ENCODE results near the gene OGFOD1.

OGFOD1 gene

DNA sequence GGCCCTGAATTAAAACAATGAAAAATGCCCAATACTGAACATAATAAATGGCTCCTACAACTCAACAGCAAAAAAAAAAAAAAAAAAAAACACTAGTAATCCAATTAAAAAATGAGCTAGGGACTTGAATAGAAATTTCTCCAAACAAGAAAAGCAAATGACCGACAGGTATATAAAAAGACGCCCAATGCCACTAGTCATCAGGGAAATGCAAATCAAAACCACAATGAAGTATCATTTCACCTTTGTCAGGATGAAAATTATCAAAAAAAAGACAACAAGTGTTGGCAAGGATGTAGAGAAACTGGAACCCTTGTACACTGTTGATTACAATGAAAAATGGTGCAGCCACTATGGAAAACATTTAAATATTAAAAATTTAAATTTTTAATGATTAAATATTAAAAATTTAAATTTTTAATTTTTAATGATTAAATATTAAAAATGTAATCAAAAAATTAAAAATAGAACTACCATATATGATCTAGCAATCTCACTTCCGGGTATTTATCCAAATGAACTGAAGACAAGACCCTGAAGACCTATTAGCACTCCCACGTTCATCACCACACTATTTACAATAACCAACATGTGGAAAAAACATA lies 40.4 kb downstream of the OGFOD1 start:
- TF ChIP-seq POU2F2 (IDR thresholded peaks at IDR 0.05; ENCODE audit: low read depth, low read length) (no peak), TAF1 (IDR thresholded peaks at IDR 0.05; ENCODE audit: low read depth, low read length) (no peak), POLR2A (IDR thresholded peaks at IDR 0.05; ENCODE audit: low read depth, low read length) (no peak), SPI1 (IDR thresholded peaks at IDR 0.05; ENCODE audit: low read depth, low read length) (no peak), POLR2AphosphoS5 (IDR thresholded peaks at IDR 0.05; ENCODE audit: low read depth, low read length) (no peak), PAX5 (IDR thresholded peaks at IDR 0.05; ENCODE audit: insufficient read depth, low read length, severe bottlenecking) (no peak)
- DNase-seq (ENCODE audit: insufficient read length, low spot score) (no peak), FAIRE-seq (no peak)

DNA sequence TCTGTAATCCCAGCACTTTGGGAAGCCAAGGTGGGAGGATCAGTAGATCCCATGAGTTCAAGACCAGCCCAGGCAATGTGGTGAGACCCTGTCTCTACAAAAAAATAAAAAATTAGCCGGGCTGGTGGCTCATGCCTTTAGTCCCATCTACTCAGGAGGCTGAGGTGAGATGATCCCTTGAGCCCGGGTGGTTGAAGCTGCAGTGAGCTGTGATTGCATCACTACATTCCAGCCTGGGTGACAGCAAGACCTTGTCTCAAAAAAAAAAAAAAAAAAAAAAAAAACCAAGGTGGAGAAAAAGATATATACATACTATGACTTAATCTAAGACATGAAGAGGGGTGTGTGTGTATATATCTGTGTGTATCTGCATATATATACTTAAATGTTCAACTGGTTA lies 41.8 kb downstream of the OGFOD1 start:
- no peak for TF ChIP-seq TAF1 (IDR thresholded peaks at IDR 0.05; ENCODE audit: low read depth, low read length)
- TF ChIP-seq POLR2A (IDR thresholded peaks at IDR 0.05; ENCODE audit: low read depth, low read length), result no peak
- no peak for TF ChIP-seq POLR2AphosphoS5 (IDR thresholded peaks at IDR 0.05; ENCODE audit: low read depth, low read length)
- no peak for TF ChIP-seq POU2F2 (IDR thresholded peaks at IDR 0.05; ENCODE audit: low read depth, low read length)
- no peak for TF ChIP-seq PAX5 (IDR thresholded peaks at IDR 0.05; ENCODE audit: insufficient read depth, low read length, severe bottlenecking)
- TF ChIP-seq SPI1 (IDR thresholded peaks at IDR 0.05; ENCODE audit: low read depth, low read length), result no peak
- DNase-seq (ENCODE audit: insufficient read length, low spot score) (no peak), FAIRE-seq (no peak)

GRCh38 chr16:56493815-56494214 lies 42.5 kb downstream of the OGFOD1 start:
- DNase-seq (ENCODE audit: insufficient read length, low spot score) (no peak), FAIRE-seq (no peak)
- TF ChIP-seq SPI1 (IDR thresholded peaks at IDR 0.05; ENCODE audit: low read depth, low read length), result no peak
- TF ChIP-seq POU2F2 (IDR thresholded peaks at IDR 0.05; ENCODE audit: low read depth, low read length), result no peak
- TF ChIP-seq PAX5 (IDR thresholded peaks at IDR 0.05; ENCODE audit: insufficient read depth, low read length, severe bottlenecking), result no peak
- TF ChIP-seq TAF1 (IDR thresholded peaks at IDR 0.05; ENCODE audit: low read depth, low read length), result no peak

- FAIRE-seq (no peak), DNase-seq (ENCODE audit: insufficient read length, low spot score) (no peak)
- TF ChIP-seq SPI1 (IDR thresholded peaks at IDR 0.05; ENCODE audit: low read depth, low read length), result no peak
- no peak for TF ChIP-seq TAF1 (IDR thresholded peaks at IDR 0.05; ENCODE audit: low read depth, low read length)
- TF ChIP-seq PAX5 (IDR thresholded peaks at IDR 0.05; ENCODE audit: insufficient read depth, low read length, severe bottlenecking), result no peak
- TF ChIP-seq POU2F2 (IDR thresholded peaks at IDR 0.05; ENCODE audit: low read depth, low read length), result no peak
- TF ChIP-seq POLR2A (IDR thresholded peaks at IDR 0.05; ENCODE audit: low read depth, low read length), result no peak
- TF ChIP-seq POLR2AphosphoS5 (IDR thresholded peaks at IDR 0.05; ENCODE audit: low read depth, low read length), result no peak
Observed at GRCh38 chr16:56505181-56505580, 53.8 kb downstream of the OGFOD1 start.

GRCh38 chr16:56506941-56507340 lies 55.6 kb downstream of the OGFOD1 start:
- FAIRE-seq, result no peak
- TF ChIP-seq TAF1 (IDR thresholded peaks at IDR 0.05; ENCODE audit: low read depth, low read length) (no peak), POLR2AphosphoS5 (IDR thresholded peaks at IDR 0.05; ENCODE audit: low read depth, low read length) (no peak), SPI1 (IDR thresholded peaks at IDR 0.05; ENCODE audit: low read depth, low read length) (no peak), POU2F2 (IDR thresholded peaks at IDR 0.05; ENCODE audit: low read depth, low read length) (no peak), PAX5 (IDR thresholded peaks at IDR 0.05; ENCODE audit: insufficient read depth, low read length, severe bottlenecking) (no peak), POLR2A (IDR thresholded peaks at IDR 0.05; ENCODE audit: low read depth, low read length) (no peak)
- DNase-seq (ENCODE audit: insufficient read length, low spot score), result no peak

DNA sequence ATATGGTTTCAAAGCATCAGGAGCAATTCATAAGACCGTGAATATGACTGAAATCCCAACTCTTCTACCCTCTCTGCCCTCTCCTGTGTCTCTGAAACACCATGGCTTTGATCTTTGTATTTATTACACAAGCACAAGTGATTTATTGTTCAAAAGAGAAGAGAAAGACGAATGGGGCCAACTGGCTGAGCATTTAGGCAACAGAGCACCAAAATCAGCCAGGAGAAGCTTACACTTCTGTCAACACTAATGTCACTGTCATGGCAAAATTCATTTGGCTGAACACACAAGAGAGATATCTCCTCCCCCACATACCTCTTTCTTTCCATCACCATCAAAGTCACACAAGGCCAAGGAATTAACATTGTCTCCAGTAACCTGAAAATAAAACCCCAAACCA lies 59.2 kb downstream of the OGFOD1 start:
- no peak for FAIRE-seq
- TF ChIP-seq PAX5 (IDR thresholded peaks at IDR 0.05; ENCODE audit: insufficient read depth, low read length, severe bottlenecking), result no peak
- TF ChIP-seq POLR2AphosphoS5 (IDR thresholded peaks at IDR 0.05; ENCODE audit: low read depth, low read length), result no peak
- no peak for TF ChIP-seq SPI1 (IDR thresholded peaks at IDR 0.05; ENCODE audit: low read depth, low read length)
- TF ChIP-seq POU2F2 (IDR thresholded peaks at IDR 0.05; ENCODE audit: low read depth, low read length), result no peak
- no peak for TF ChIP-seq TAF1 (IDR thresholded peaks at IDR 0.05; ENCODE audit: low read depth, low read length)
- TF ChIP-seq POLR2A (IDR thresholded peaks at IDR 0.05; ENCODE audit: low read depth, low read length), result no peak

GRCh38 chr16:56512025-56512424 lies 60.7 kb downstream of the OGFOD1 start:
- no peak for TF ChIP-seq POU2F2 (IDR thresholded peaks at IDR 0.05; ENCODE audit: low read depth, low read length)
- DNase-seq (ENCODE audit: insufficient read length, low spot score), result no peak
- no peak for FAIRE-seq

More for the DNA sequence above, 59.2 kb downstream of the OGFOD1 start:
- no peak for DNase-seq (ENCODE audit: insufficient read length, low spot score)

- FAIRE-seq (no peak), DNase-seq (ENCODE audit: insufficient read length, low spot score) (no peak)
- TF ChIP-seq TAF1 (IDR thresholded peaks at IDR 0.05; ENCODE audit: low read depth, low read length) (no peak), PAX5 (IDR thresholded peaks at IDR 0.05; ENCODE audit: insufficient read depth, low read length, severe bottlenecking) (no peak), SPI1 (IDR thresholded peaks at IDR 0.05; ENCODE audit: low read depth, low read length) (no peak), POLR2AphosphoS5 (IDR thresholded peaks at IDR 0.05; ENCODE audit: low read depth, low read length) (no peak), POLR2A (IDR thresholded peaks at IDR 0.05; ENCODE audit: low read depth, low read length) (no peak), POU2F2 (IDR thresholded peaks at IDR 0.05; ENCODE audit: low read depth, low read length) (no peak)
Observed at GRCh38 chr16:56513091-56513490, 61.7 kb downstream of the OGFOD1 start.

- DNase-seq (ENCODE audit: insufficient read length, low spot score), result peak; percentile 5
- FAIRE-seq, result peak; percentile 20
Observed at GRCh38 chr16:56513972-56514371, 62.6 kb downstream of the OGFOD1 start.

DNA sequence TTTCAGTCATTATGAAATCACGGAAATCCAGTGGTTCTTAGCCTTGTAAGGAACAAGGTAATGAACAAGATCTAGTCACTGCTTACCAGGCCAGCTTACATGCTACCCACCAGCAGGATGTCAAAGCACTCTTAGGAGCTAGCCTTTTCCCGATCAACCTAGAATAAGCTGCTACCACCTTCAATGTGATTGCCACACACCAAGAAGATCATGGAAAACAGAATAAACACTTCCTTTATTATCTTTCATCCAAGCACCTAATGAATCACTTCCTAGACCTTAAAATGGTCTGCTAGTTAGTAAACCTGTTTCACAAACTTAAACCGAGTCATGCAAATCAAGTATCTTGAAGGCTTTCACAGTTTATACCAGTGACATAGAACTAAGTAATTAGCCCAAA lies 63.5 kb downstream of the OGFOD1 start:
- TF ChIP-seq SPI1 (IDR thresholded peaks at IDR 0.05; ENCODE audit: low read depth, low read length) (no peak), PAX5 (IDR thresholded peaks at IDR 0.05; ENCODE audit: insufficient read depth, low read length, severe bottlenecking) (no peak), TAF1 (IDR thresholded peaks at IDR 0.05; ENCODE audit: low read depth, low read length) (no peak), POU2F2 (IDR thresholded peaks at IDR 0.05; ENCODE audit: low read depth, low read length) (no peak), POLR2A (IDR thresholded peaks at IDR 0.05; ENCODE audit: low read depth, low read length) (no peak), POLR2AphosphoS5 (IDR thresholded peaks at IDR 0.05; ENCODE audit: low read depth, low read length) (no peak)
- no peak for FAIRE-seq
- no peak for DNase-seq (ENCODE audit: insufficient read length, low spot score)

More at GRCh38 chr16:56513972-56514371, 62.6 kb downstream of the OGFOD1 start:
- TF ChIP-seq POU2F2 (IDR thresholded peaks at IDR 0.05; ENCODE audit: low read depth, low read length), result no peak
- TF ChIP-seq TAF1 (IDR thresholded peaks at IDR 0.05; ENCODE audit: low read depth, low read length), result no peak
- TF ChIP-seq POLR2A (IDR thresholded peaks at IDR 0.05; ENCODE audit: low read depth, low read length), result no peak
- TF ChIP-seq PAX5 (IDR thresholded peaks at IDR 0.05; ENCODE audit: insufficient read depth, low read length, severe bottlenecking), result no peak
- no peak for TF ChIP-seq SPI1 (IDR thresholded peaks at IDR 0.05; ENCODE audit: low read depth, low read length)
- no peak for TF ChIP-seq POLR2AphosphoS5 (IDR thresholded peaks at IDR 0.05; ENCODE audit: low read depth, low read length)
